Thoracic aorta (tissue), 2 donors: ENCODE measurements around the gene ZFC3H1. TPM values are rescaled to one million over a fixed set of nuclear protein-coding genes. Genes with fewer than 3 reads are reported as not detected.

Experiments used
- ATAC-seq: fragments of 150-250 bp; one replicate; pipeline ENCODE4 v1.8.0; 2017; ENCODE audit warnings: low read depth; ENCODE audit not compliant: insufficient number of reproducible peaks, low FRiP score
- DNase-seq: peaks from one replicate; pipeline ENCODE4 v3.0.0-alpha.2; 2020; ENCODE audit warnings: low spot score
- H3K27ac ChIP-seq, 2 donors: fragments of 200-600 bp; sonication (generic); 1 replicate in 1 of 2; 2 replicates in 1 of 2; pipeline ENCODE4 v1.5.1; 2016; ENCODE audit warnings: mild to moderate bottlenecking in 2 of 2, moderate library complexity in 2 of 2
- H3K27me3 ChIP-seq: fragments of 200-600 bp; sonication (generic); replicated peaks from 2 replicates; pipeline ENCODE4 v1.6.0; 2016; ENCODE audit warnings: mild to moderate bottlenecking; ENCODE audit not compliant: insufficient read depth
- H3K36me3 ChIP-seq: fragments of 200-600 bp; sonication (generic); one replicate; pipeline ENCODE4 v1.5.1; 2016
- H3K4me1 ChIP-seq, 2 donors: fragments of 200-600 bp; sonication (generic); 1 replicate in 1 of 2; 2 replicates in 1 of 2; pipeline versions ENCODE4 v1.5.1 to v1.6.0; 2016; ENCODE audit warnings: low read depth in 2 of 2, mild to moderate bottlenecking in 1 of 2; ENCODE audit not compliant: control insufficient read depth in 1 of 2
- H3K4me3 ChIP-seq: fragments of 200-600 bp; sonication (generic); 2 replicates; pipeline ENCODE4 v1.5.1; 2016; ENCODE audit warnings: mild to moderate bottlenecking
- H3K9me3 ChIP-seq: fragments of 200-600 bp; sonication (generic); 2 replicates; pipeline ENCODE4 v1.5.1; 2016
- total RNA-seq, 2 donors: library from RNA; depleted of rRNA; stranded (reverse); fragments of >200 nt; gene quantifications; one replicate each; pipeline versions ENCODE4 v1.1.0 to v1.2.3, GENCODE V29; 2016
- TF ChIP-seq, protein P1 (sequence below): fragments of 200-600 bp; sonication (generic); IDR thresholded peaks from one replicate; pipeline ENCODE4 v1.5.1; 2019; ENCODE audit warnings: antibody characterized with exemption

ZFC3H1 gene
- total RNA-seq, 2 donors from 2014 or later: 48.6 to 101 TPM

DNA sequence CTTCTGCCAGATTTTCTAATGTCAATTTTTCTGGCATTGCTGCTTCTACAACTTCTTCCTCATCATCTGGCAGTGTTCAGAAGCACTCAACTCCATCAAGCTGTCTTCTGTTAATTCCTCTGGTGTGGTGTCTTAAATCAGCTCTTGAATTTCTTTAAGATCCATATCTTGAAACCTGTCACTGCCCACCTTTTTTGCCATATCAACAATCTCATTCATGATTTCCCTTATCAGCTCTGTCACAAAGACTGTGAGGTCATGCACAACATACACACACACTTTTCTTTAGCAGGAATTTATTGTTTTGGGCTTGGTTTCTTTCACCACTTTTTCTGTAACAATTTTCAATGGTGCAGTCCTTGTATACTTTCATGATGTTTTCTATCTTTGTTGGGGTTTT, 7.7 kb upstream of the ZFC3H1 start:
- H3K4me3 ChIP-seq: no peak overlapping the region
- H3K9me3 ChIP-seq: no peaks in the 10 kb centered on the region
- H3K27me3 ChIP-seq: no peaks in the 10 kb centered on the region
- DNase-seq (no peak), ATAC-seq (no peak)
- TF ChIP-seq, protein P1, sequence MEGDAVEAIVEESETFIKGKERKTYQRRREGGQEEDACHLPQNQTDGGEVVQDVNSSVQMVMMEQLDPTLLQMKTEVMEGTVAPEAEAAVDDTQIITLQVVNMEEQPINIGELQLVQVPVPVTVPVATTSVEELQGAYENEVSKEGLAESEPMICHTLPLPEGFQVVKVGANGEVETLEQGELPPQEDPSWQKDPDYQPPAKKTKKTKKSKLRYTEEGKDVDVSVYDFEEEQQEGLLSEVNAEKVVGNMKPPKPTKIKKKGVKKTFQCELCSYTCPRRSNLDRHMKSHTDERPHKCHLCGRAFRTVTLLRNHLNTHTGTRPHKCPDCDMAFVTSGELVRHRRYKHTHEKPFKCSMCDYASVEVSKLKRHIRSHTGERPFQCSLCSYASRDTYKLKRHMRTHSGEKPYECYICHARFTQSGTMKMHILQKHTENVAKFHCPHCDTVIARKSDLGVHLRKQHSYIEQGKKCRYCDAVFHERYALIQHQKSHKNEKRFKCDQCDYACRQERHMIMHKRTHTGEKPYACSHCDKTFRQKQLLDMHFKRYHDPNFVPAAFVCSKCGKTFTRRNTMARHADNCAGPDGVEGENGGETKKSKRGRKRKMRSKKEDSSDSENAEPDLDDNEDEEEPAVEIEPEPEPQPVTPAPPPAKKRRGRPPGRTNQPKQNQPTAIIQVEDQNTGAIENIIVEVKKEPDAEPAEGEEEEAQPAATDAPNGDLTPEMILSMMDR: no peak
- no peak overlapping the region for H3K27ac ChIP-seq
- no peaks in the 10 kb centered on the region for H3K36me3 ChIP-seq
- H3K4me1 ChIP-seq: peaks cover 0 to under 1% of the 10 kb centered on the region in 2 donors

DNA sequence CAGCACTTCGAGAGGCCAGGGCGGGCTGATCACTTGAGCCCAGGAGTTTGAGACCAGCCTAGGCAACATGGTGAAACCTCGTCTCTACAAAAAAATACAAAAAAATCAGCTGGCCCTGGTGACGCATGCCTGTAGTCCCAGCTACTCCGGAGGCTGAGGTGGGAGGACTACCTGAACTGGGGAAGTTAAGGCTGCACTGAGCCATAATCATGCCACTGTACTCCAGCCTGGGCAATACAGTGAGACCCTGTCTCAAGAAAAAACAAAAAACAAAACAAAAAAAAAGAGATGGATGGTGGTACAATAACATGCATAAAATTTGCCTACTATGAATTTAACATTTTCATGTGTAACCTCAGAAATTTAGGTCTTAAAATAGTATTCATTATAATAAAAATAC, 2.6 kb upstream of the ZFC3H1 start:
- TF ChIP-seq, protein P1: no peak
- Histone ChIP-seq H3K4me1 (peaks cover 6 to 20% of the 10 kb centered on the region in 2 donors), H3K27me3 (no peaks in the 10 kb centered on the region), H3K27ac (no peak overlapping the region), H3K4me3 (no peak overlapping the region), H3K9me3 (no peaks in the 10 kb centered on the region), H3K36me3 (no peaks in the 10 kb centered on the region)
- ATAC-seq (no peak), DNase-seq (no peak)

DNA sequence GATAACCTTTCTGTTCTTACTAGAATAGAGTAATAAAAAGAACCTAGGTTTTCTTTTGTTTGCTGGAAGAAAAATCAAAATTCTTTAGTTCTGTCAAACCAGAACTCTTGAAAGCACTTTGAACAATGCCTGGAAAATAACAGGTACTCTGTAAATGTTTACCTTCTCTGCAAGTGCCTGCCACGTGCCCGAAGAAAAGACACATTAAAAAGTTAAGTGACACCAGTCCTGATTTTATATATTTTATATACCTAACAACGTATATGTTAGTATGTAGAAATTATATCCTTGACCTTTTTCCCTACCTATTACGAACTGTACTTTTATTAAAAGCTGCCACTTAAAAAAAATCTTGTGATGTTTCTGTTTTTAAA, 1.4 kb upstream of the ZFC3H1 start:
- no peak for ATAC-seq
- H3K4me3 ChIP-seq: peak overlapping the region; percentile 86
- peaks cover 14 to 30% of the 10 kb centered on the region in 2 donors for H3K4me1 ChIP-seq
- H3K9me3 ChIP-seq: no peaks in the 10 kb centered on the region
- peak overlapping the region in 1 of 2 donors; percentile 96 for H3K27ac ChIP-seq
- H3K27me3 ChIP-seq: no peaks in the 10 kb centered on the region
- TF ChIP-seq, protein P1: no peak
- H3K36me3 ChIP-seq: no peaks in the 10 kb centered on the region
- DNase-seq: no peak

DNA sequence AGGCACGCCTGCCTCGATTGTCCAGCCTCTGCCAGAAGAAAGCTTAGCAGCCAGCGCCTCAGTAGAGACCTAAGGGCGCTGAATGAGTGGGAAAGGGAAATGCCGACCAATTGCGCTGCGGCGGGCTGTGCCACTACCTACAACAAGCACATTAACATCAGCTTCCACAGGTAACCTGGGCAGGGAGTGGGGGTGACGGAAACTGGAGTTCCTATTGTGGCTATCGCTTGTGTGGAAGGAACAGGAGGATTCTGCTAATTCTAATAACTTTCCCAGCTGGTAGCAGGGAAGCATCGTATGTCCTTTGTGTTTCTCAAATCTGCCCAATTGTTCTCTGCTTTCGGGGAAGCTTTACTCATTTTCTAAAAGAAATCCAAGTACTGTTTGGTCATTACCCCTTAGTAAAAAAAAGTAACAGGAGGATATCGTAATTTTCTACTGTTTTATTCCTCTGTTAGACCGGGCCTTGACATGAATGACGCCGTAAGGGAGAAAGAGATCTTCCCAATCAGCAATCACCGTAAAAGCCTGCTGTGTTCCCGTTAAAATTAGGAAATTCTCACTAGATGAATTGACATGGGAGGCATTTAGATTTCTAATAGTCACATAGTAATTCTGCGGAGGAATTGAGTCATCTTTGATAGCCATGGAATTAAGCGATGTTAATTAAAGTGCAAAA, 902 bp upstream of the ZFC3H1 start:
- H3K27ac ChIP-seq: peak overlapping the region; percentile 93 to 96
- DNase-seq (no peak), ATAC-seq (peak; percentile 1)
- H3K4me3 ChIP-seq: peak overlapping the region; percentile 86
- TF ChIP-seq, protein P1: no peak
- H3K9me3 ChIP-seq: no peaks in the 10 kb centered on the region
- peaks cover 14 to 31% of the 10 kb centered on the region in 2 donors for H3K4me1 ChIP-seq
- no peaks in the 10 kb centered on the region for H3K27me3 ChIP-seq
- H3K36me3 ChIP-seq: peaks cover 5% of the 10 kb centered on the region

DNA sequence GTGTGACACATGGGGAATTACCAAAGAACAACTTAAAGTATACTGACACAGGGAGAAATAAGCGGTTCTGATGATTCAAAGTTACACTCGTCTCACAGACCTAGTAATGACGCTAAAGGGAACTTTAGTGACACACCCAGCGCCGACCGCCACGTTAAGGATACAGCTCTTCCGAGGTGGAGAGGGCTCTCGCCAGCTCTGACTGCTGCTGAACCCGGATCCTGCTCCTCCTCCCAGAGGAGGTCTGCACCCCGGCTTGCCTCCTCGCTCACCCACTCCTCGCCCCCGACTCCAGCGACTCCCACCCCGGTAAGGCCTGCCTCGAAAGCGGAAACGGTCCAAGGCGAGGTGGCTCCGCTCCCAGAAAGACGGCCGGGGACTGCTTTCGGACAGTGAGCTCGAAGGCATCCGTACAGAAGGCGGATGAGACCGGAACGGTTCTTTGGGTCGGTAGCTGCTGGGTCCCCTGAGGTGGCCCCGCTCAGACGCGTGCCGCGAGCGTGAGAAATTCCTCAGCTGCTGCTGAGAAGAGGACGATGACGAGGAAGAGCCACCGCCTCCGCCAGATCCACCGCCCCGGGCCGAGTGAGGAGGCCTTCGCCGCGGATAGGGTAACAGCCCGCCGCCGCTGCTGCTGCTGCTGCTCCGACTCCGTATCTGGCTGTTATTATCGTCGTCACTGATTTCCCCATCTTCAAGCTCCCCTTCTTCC, 643 bp downstream of the ZFC3H1 start:
- DNase-seq (peak; percentile 24), ATAC-seq (no peak)
- Histone ChIP-seq H3K27me3 (no peaks in the 10 kb centered on the region), H3K4me3 (peak overlapping the region; percentile 86), H3K4me1 (peaks cover 14 to 31% of the 10 kb centered on the region in 2 donors), H3K27ac (peak overlapping the region; percentile 93 to 96), H3K36me3 (peaks cover 18% of the 10 kb centered on the region), H3K9me3 (no peaks in the 10 kb centered on the region)
- TF ChIP-seq, protein P1: no peak
